ENCODE measurements around the gene ABHD12. TPM values are rescaled to one million over a fixed set of nuclear protein-coding genes. Genes with fewer than 3 reads are reported as not detected.
A peak's percentile ranks its signal among the peaks of the same experiment; 100 is the strongest.

Gene ABHD12
- total RNA-seq, 1 donor from 2014 or later: 70.4 TPM

DNA sequence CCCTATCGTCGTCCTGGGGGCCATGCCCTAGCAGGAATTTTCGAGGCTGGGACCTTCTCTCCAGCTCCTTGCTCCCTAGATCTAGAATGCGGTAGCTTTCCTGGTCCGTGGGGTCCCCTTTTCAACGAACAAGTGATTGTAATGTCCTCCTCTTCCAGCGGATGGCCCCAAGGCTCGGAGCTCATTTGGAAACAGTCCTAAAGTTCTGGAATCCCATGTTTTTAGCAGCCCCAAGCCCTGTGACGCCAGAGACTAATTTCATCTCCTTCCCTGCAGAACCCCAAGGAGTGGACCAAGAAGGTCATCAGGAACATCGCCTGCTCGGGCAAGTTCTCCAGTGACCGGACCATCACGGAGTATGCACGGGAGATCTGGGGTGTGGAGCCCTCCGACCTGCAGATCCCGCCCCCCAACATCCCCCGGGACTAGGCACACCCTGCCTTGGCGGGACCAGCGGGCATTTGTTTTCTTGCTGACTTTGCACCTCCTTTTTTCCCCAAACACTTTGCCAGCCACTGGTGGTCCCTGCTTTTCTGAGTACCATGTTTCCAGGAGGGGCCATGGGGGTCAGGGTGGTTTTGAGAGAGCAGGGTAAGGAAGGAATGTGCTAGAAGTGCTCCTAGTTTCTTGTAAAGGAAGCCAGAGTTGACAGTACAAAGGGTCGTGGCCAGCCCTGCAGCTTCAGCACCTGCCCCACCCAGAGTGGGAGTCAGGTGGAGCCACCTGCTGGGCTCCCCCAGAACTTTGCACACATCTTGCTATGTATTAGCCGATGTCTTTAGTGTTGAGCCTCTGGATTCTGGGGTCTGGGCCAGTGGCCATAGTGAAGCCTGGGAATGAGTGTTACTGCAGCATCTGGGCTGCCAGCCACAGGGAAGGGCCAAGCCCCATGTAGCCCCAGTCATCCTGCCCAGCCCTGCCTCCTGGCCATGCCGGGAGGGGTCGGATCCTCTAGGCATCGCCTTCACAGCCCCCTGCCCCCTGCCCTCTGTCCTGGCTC lies 94.2 kb downstream of the ABHD12 start:
- ATAC-seq (peak; percentile 40), DNase-seq (ENCODE audit: low spot score) (no peak)
- intact Hi-C loops (cut with DNase I): loop anchor here (10.0 kb wide), 1 partner anchor 98 kb away; the partner anchor contains the start of gene ABHD12

DNA sequence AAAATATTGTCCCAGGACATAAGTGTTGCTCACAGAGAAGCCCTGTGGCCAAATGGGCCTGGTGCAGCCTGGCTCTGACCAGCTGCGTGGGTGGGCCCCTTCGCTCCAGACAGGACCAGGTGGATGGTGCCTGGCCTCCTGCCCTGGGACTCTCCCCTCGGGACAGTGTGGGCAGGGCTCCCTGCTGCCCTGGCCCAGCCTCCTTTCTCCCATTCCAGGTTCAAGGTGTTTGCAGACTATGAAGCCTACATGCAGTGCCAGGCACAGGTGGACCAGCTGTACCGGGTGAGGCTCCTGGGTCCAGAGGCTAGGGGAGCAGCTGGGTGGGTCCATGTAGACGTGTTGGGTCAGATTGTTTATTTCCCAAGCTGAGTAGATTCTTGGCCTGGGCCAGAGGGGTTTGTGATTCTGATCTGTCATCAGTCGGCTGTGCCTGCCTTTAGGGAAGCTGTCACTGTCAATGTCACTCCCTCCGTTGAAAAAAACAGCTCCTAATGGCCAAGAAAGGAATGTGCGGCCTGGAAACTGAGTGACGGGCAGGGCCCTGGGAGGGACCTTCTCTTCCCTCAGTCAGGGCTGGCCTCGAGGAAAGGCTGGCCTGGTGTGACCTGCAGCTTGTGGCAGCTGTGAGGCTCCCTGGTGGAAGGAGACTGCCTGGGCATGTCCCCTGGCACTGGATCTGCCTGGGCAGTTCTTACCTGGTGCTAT lies 95.1 kb downstream of the ABHD12 start:
- intact Hi-C loops (cut with DNase I): loop anchor here (10.0 kb wide), 1 partner anchor 99 kb away; the partner anchor contains the start of gene ABHD12
- ATAC-seq (peak; percentile 50), DNase-seq (ENCODE audit: low spot score) (no peak)

DNA sequence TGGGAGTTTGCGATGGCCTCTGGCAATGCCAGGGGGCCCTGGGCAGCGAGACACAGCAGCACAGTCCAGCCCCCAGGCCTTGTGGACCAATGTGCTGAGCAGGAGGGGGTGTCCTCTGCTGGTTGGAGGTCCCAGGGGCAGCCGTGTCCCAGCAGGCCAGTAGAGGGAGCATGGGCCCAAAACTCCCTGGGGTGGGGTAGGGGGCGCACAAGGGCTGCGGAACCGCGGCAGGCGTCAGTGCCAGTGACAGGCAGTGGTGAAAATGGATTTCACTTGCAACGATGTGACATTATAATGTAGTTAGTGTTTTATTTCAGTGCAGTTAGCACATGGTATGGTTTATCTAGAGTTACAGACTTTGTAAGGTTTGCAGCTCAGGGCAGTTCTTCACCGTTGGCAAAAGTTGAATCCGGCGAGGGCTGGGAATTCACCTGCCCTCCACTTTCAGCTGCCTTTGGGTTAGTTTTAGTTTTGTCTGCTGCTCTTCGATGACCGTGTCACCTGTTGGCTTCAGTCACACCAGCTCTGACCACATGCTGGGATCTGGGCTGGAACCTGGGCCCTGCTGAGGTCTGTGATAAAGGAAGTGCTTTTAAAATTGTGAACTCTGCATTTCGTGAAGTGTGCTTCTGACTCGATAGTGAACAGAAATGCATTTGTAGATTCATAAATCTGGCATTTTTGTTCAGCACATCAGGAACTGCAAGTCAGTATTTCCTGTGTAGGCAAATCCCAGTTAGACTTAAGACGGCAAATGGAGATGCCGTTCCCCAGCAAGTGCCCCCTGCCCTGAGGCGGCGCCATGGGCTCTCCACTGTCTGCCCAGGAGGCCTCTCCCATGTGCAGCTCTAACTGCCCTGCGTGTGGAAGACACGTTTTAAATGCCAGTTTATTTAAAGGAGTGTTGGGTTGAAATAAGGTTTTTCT lies 95.9 kb downstream of the ABHD12 start:
- DNase-seq (ENCODE audit: low spot score): no peak
- intact Hi-C loops (cut with DNase I): loop anchor here (10.0 kb wide), 1 partner anchor 100 kb away; the partner anchor contains the start of gene ABHD12
- ATAC-seq: peak; percentile 14

DNA sequence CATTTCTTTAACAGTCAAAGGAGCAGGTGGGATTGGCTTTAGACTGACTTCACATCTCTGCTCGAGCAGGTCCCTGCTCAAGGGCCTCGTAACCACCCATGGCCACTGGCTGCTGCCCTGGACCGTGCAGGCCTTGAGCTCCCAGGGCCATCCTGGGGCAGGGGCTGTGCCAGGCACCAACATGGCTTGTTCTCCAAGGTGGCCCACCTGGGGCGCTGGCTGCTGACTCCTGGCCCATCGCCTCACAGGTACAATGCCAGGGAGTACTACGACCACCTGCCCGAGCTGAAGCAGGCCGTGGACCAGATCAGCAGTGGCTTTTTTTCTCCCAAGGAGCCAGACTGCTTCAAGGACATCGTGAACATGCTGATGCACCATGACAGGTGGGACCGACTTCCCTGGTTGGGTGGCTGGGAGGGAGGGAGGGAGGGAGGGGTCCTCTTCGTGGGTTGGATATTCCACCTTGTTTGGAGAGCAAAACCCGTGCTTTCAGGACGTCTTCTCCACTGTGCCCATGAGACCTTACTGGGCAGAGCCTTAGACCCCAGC lies 96.7 kb downstream of the ABHD12 start:
- ATAC-seq (no peak), DNase-seq (ENCODE audit: low spot score) (no peak)
- intact Hi-C loops (cut with DNase I): loop anchor here (10.0 kb wide), 1 partner anchor 101 kb away; the partner anchor contains the start of gene ABHD12

DNA sequence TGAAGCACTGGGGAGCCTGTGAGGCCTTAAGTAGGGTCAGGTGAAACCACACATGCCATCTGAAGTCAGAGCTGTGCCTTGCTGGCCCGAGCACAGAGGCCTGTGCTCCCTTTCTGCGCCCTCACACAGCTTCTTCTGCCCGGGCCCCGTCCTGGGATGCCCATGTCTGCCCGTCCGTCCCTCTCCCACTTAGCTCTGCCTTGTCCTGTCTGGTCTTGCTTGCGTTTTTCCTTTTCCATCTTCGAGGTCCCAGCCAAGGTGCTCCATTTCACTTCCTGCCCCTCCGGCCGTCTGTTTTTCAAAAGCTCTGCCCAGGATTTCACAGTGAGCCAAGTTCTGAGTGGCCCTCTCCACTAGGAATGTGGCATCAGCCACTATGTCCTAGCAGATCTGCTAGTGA lies 97.1 kb downstream of the ABHD12 start:
- no peak for ATAC-seq
- DNase-seq (ENCODE audit: low spot score): no peak
- intact Hi-C loops (cut with DNase I): loop anchor here (10.0 kb wide), 1 partner anchor 101 kb away; the partner anchor contains the start of gene ABHD12

DNA sequence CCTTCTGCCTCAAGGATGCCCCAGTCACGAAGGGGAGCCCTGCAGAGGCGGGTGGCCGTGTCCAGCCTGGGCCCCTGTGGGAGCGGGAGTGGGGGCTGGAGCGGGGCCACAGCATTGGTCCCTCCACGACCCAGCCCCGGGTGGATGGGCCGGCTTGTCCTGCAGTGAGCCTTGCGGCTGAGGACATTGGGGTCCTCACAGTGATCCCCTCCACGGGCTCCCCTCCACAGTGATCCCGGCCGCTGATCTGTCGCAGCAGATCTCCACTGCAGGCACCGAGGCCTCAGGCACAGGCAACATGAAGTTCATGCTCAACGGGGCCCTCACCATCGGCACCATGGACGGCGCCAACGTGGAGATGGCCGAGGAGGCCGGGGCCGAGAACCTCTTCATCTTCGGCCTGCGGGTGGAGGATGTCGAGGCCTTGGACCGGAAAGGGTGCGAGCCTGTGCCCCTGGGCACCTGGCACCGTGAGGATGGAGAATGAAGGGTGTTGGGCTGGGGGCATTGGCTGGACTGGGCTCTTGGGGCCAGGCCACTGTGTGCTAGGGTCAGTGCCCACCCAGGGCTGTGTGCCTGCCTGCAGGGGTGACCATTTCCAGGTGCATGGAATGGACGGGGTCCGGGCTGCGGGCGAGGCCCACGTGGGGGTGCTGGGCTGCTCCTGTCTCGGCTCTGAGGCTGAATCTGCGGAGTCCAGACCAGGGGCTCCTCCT lies 98.3 kb downstream of the ABHD12 start:
- intact Hi-C loops (cut with DNase I): loop anchor here (10.0 kb wide), 1 partner anchor 102 kb away; the partner anchor contains the start of gene ABHD12
- ATAC-seq (no peak), DNase-seq (ENCODE audit: low spot score) (no peak)

DNA sequence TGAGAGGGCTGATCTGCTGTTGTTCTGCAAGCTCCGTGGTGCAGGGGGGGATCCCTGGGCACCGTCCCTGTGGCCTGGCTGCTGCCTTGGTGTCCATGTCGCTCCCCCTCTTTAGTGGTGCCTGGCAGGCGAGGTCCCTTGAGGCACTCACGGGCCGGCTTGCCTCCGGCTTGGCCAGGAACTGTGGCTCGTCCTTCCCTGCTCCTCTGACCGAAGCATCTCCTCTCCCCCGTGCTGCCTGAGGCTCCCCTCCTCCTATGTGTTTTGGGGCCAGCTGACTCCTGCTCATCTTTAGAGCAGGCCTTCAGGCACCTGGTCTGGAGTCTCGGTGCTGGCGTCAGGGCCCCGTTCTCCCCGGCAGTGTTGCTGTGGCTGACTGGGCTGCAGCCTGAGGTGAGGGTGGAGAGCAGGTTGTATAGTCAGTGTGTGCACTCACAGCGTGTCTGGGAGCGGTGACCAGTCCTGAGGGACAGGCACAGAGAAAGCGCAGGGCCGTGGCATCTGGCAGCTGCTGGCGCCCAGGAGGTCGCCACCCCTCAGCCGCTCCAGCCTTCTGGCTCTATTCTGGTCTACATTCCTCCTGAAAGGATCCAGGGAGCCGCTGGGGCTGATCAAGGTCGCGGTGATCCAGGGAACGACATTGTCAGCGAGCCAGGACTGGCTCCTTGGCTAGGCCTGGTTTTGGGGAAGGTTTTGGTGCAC lies 99.1 kb downstream of the ABHD12 start:
- intact Hi-C loops (cut with DNase I): loop anchor here (10.0 kb wide), 1 partner anchor 103 kb away; the partner anchor contains the start of gene ABHD12
- no peak for ATAC-seq
- DNase-seq (ENCODE audit: low spot score): no peak

DNA sequence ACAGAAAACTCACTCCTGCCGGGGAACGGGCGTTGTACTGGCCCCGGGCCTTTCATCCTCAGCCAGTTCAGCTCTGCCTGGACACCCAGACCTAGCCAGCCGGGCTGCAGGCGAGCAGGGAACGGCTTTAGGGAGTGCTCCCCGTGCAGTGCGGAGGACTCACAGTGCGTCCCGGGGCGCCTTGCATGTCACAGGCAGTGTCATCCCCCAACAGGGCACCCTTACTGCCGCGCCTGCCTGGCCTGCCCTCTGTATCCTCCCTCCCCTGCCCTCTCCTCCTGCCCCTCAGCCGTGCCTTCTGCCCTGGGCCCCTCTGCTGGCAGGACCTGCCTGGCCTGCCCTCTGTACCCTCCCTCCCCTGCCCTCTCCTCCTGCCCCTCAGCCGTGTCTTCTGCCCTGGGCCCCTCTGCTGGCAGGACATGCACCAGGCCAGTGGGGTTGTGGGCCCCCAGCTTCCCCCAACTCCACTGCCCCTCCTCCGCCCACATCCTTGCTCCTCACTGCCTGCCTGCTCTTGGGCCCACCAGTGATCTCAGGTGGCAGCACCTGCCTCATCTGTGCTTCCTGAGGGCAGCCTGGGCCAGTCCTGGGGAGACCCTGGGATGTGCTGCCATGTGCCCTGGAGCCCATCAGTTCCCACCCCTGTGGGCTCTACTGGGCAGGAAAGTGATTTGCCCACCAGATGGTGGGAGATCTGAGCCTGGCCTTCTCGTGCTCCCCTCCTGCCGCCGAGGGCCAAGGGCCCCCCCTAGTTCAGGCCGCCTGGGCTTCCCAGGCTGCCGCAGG lies 99.8 kb downstream of the ABHD12 start:
- no peak for ATAC-seq

DNA sequence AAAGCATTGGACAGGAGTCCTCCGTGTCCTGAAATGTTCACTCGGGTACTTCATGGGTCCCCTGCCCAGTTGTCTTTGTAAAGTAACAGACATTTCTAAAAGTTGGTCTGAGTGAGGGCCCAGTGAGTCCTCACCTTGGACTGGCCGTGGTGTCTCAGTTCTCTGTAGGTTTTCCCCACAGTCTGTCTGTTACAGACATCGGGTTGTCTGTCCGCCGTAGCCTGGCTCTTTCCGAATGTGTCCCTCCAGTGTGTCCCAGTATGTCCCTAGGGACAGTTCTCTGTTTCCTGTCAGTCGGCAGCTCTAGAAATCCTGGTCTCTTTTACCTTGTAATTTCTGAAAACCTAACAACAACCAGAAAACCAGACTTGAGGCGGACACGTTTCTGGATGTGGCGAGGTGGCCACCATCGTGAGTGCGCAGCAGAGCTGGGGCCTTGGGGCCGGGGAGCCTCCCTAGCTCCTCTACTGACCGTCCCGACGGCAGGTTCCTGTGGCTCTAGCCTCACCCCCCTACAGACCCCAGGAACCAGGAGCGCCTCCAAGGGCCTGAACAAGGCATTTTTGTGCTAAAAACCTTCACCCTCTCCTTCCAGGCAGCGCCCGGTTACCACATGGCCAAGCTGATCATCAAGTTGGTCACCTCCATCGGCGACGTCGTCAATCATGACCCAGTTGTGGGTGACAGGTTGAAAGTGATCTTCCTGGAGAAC lies 100.6 kb downstream of the ABHD12 start:
- intact Hi-C loops (cut with DNase I): loop anchor here (10.0 kb wide), 1 partner anchor 105 kb away; the partner anchor contains the start of gene ABHD12
- DNase-seq (ENCODE audit: low spot score) (no peak), ATAC-seq (no peak)

More for the DNA sequence above, 99.8 kb downstream of the ABHD12 start:
- DNase-seq (ENCODE audit: low spot score): no peak
- intact Hi-C loops (cut with DNase I): loop anchor here (10.0 kb wide), 1 partner anchor 104 kb away; the partner anchor contains the start of gene ABHD12

DNA sequence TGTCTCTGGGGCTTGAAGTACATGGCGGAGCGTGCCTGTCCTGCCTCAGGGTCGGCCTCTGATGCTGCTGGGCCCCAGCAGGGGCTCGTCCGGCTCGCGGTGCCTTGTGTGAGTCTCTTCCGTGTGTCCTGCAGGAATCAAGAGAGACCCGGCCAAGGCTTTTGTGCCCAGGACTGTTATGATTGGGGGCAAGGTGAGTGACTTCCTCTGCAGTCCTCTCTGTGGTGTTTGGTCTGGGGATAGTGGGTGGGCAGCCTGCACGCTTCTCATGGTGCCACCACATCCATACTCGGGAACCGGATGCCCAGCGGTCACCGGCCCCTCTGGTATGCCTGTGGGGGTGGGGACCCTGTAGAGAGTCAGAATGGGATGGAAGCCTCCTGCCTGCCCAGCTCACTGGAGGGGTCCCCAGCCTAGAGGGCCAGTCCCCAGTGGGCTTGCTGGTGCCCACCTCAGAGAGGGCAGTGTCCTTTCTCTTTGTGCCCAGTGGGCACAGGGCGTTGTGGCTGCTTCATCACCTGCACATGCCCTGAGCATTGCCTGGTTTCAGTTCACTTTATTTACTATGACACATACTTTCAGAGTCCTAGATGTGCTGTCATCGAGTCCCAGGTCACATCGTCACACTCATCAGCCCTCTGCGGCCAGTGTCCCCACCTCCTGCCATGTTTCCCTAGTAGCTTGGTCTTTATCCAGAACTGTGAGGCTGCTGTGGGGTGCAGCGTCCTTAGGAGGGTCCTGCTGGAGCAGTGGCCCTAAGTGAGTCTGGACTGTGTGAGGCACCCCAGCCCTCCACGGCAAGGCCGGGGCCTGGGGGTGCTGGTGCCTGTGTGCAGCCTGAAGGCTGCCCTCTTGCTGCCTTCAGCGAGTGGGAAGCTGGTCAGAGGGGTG lies 102.1 kb downstream of the ABHD12 start:
- peak; percentile 42 for DNase-seq (ENCODE audit: low spot score)

DNA sequence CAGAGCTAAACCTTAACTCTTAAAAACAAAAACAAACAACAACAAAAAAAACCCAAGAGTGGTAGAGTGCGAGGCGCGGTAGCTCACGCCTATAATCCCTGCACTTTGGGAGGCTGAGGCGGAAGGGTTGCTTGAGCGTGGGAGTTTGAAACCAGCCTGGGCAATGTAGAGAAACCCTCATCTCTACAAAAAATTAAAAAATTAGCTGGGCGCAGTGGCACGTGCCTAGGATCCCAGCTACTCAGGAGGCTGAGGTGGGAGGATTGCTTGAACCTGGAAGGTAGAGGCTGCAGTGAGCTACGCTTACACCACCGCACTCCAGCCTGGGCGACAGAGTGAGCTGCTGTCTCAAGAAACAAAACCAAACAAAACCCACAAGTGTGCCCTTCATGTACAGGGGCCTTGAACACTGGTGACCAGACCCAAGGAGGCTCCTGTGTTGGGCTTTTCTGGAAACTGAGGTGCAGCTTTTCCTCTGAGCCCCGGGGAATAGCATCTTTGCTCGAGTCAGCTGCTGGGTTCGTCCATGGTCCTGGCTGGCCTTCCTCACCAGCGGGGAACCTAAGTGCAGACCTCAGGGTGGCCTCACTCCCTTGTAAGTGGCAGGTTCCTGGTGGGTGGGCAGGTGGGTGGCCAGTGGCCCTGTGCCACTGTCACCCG lies 102.9 kb downstream of the ABHD12 start:
- ATAC-seq: no peak
- intact Hi-C loops (cut with DNase I): no loop called here
- no peak for DNase-seq (ENCODE audit: low spot score)

More for the DNA sequence above, 102.1 kb downstream of the ABHD12 start:
- ATAC-seq: no peak
- intact Hi-C loops (cut with DNase I): no loop called here

DNA sequence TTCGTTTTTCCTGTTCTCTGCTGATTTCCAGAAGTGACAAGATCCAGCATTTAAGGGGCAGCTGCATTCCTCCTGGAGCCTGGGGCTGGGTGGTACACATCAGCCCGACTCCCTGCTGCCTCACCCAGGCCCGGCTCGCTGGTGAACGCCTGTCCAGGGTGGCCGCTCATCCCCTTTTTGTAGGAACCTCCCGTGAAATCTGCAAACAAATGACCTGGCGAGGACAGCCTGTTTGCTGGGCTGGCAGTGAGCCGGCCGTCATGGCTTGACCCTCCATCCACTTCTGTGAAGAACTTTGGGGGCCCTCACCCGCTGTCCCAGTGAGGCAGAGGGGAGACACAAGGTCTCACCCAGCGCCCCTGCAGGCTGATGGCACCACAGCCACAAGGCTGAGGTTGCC lies 103.7 kb downstream of the ABHD12 start:
- ATAC-seq (no peak), DNase-seq (ENCODE audit: low spot score) (peak; percentile 37)
- intact Hi-C loops (cut with DNase I): no loop called here

DNA sequence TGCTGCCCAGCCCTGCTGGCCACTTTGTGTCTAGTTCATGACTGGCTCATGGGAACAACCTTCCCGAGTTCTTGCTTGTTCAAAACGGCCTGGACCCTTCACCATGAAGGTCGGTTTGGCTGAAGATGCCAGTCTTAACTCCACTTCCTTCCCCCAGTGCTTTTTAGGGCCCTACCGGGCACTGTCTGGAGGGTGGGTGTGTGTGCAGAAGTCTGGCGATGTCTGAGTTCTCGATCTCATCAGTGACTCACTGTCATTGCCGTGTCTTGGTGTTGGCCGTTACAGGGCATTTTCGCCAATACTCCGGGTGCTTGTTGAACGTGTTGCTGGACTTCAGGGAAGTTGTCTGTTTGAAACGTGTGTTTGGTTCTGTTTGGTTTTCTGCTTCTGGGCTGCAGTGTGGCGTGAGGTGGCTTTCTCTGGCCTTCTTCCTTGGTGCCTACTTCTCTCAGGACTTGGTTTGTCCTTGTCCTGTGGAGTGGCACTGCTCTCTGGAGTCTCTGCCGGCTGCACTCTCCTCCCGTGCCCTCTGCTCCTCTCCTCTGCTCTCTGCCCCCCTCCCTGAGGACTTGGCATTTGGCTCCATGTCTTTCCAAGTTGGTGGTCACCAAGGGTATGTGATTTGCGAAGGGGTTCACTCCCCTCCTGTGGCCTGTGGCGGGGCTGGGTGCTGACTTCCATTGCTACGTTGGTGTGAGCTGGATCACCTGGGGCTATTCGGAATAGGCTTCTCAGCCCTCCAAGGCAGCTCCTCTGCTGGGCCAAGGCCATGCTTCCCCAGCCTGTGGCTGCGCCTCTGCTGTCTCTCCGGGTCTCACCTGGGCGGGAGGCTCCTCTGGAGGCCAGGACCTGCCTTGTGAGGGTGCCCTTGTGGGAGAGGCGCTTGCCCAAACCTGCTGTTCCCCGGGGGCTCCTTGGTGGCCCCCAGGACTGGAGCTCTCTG lies 104.5 kb downstream of the ABHD12 start:
- peak; percentile 50 for DNase-seq (ENCODE audit: low spot score)
- intact Hi-C loops (cut with DNase I): no loop called here
- ATAC-seq: no peak
